ENCODE data around the gene RPUSD1. TPM values are rescaled to one million over a fixed set of nuclear protein-coding genes. Genes with fewer than 3 reads are reported as not detected.

Gene RPUSD1
- total RNA-seq, 4 donors from 2014 or later, result 16.1 to 71.4 (median 24.8) TPM

GRCh38 chr16:798666-799065 lies 10.5 kb upstream of the RPUSD1 start:
- no peak overlapping the region for H3K27ac ChIP-seq
- in situ Hi-C loops (cut with MboI; ENCODE audit: low pct_ligation_motif_present in 1 of 4, low pct_unique_long_range_greater_than_20kb in 1 of 4, low sequenced_read_pairs in 3 of 4), result no loop called here
- TF ChIP-seq EP300 (IDR thresholded peaks at IDR 0.05; ENCODE audit: low read depth) (no peak), POLR2A (IDR thresholded peaks at IDR 0.05) (no peak), CTCF (IDR thresholded peaks at IDR 0.05) (no peak), POLR2AphosphoS5 (IDR thresholded peaks at IDR 0.05) (no peak)
- H3K4me3 ChIP-seq, result no peak overlapping the region
- H3K4me1 ChIP-seq, result no peaks in the 10 kb centered on the region
- no peaks in the 10 kb centered on the region for H3K9me3 ChIP-seq
- WGBS, 2 donors (ENCODE audit: low coverage in 1 of 2), result 69% methylated on average over 19 of the region's 19 CpGs; no CpG with 5 or more reads in 1 of the 2 donors
- H3K36me3 ChIP-seq, result no peaks in the 10 kb centered on the region
- peaks cover 52% of the 10 kb centered on the region for H3K27me3 ChIP-seq
- intact Hi-C loops (cut with DNase I; ENCODE audit: low total_unique reads), result no loop called here
- no peak for DNase-seq

- intact Hi-C loops (cut with DNase I; ENCODE audit: low total_unique reads), result no loop called here
- no peak for DNase-seq
- WGBS, 2 donors (ENCODE audit: low coverage in 1 of 2), result 95% methylated on average over 18 of the region's 22 CpGs; no CpG with 5 or more reads in 1 of the 2 donors
- Histone ChIP-seq H3K4me3 (no peak overlapping the region), H3K36me3 (no peaks in the 10 kb centered on the region), H3K27ac (no peak overlapping the region), H3K9me3 (no peaks in the 10 kb centered on the region), H3K4me1 (no peaks in the 10 kb centered on the region), H3K27me3 (peaks cover 42% of the 10 kb centered on the region)
- no peak for TF ChIP-seq POLR2A (IDR thresholded peaks at IDR 0.05)
- TF ChIP-seq EP300 (IDR thresholded peaks at IDR 0.05; ENCODE audit: low read depth), result no peak
- TF ChIP-seq CTCF (IDR thresholded peaks at IDR 0.05), result no peak
- in situ Hi-C loops (cut with MboI; ENCODE audit: low pct_ligation_motif_present in 1 of 4, low pct_unique_long_range_greater_than_20kb in 1 of 4, low sequenced_read_pairs in 3 of 4), result no loop called here
These were observed 9.5 kb upstream of the RPUSD1 start for GRCh38 chr16:797686-798085.

GRCh38 chr16:797120-797420 lies 8.9 kb upstream of the RPUSD1 start:
- no peaks in the 10 kb centered on the region for H3K36me3 ChIP-seq
- no peak overlapping the region for H3K27ac ChIP-seq
- in situ Hi-C loops (cut with MboI; ENCODE audit: low pct_ligation_motif_present in 1 of 4, low pct_unique_long_range_greater_than_20kb in 1 of 4, low sequenced_read_pairs in 3 of 4) (no loop called here), intact Hi-C loops (cut with DNase I; ENCODE audit: low total_unique reads) (no loop called here)
- no peak overlapping the region for H3K4me3 ChIP-seq
- TF ChIP-seq CTCF (IDR thresholded peaks at IDR 0.05) (no peak), POLR2AphosphoS5 (IDR thresholded peaks at IDR 0.05) (no peak), POLR2A (IDR thresholded peaks at IDR 0.05) (no peak), EP300 (IDR thresholded peaks at IDR 0.05; ENCODE audit: low read depth) (no peak)
- peaks cover 36% of the 10 kb centered on the region for H3K27me3 ChIP-seq
- WGBS, 2 donors (ENCODE audit: low coverage in 1 of 2), result 93% methylated on average over 2 of the region's 2 CpGs; no CpG with 5 or more reads in 1 of the 2 donors
- no peak for DNase-seq
- H3K9me3 ChIP-seq, result no peaks in the 10 kb centered on the region
- no peaks in the 10 kb centered on the region for H3K4me1 ChIP-seq

- Histone ChIP-seq H3K36me3 (no peaks in the 10 kb centered on the region), H3K9me3 (no peaks in the 10 kb centered on the region), H3K27me3 (peaks cover 31% of the 10 kb centered on the region), H3K4me1 (no peaks in the 10 kb centered on the region), H3K4me3 (no peak overlapping the region), H3K27ac (no peak overlapping the region)
- no peak for TF ChIP-seq POLR2AphosphoS5 (IDR thresholded peaks at IDR 0.05)
- TF ChIP-seq EP300 (IDR thresholded peaks at IDR 0.05; ENCODE audit: low read depth), result no peak
- TF ChIP-seq POLR2A (IDR thresholded peaks at IDR 0.05), result no peak
- TF ChIP-seq CTCF (IDR thresholded peaks at IDR 0.05), result no peak
- DNase-seq, result no peak
- in situ Hi-C loops (cut with MboI; ENCODE audit: low pct_ligation_motif_present in 1 of 4, low pct_unique_long_range_greater_than_20kb in 1 of 4, low sequenced_read_pairs in 3 of 4), result no loop called here
- 91% methylated on average over 38 of the region's 38 CpGs; no CpG with 5 or more reads in 1 of the 2 donors for WGBS, 2 donors (ENCODE audit: low coverage in 1 of 2)
- intact Hi-C loops (cut with DNase I; ENCODE audit: low total_unique reads), result no loop called here
These were observed 8.3 kb upstream of the RPUSD1 start for GRCh38 chr16:796296-797119.

Measured in transverse colon (tissue), 4 donors.